ENCODE data around the gene GTF3C5.

GRCh38 chr9:133009906-133010582 lies 20.8 kb upstream of the GTF3C5 start:
- no peak for TF ChIP-seq CTCF (conservative IDR thresholded peaks at IDR 0.05; ENCODE audit: low read length)
- no peak for TF ChIP-seq EZH2phosphoT487 (IDR thresholded peaks at IDR 0.05; ENCODE audit: borderline replicate concordance, low read depth, low read length)

Measured in OCI-LY7 (cell line).